Neuronal stem cell (in vitro differentiated cells): ENCODE results near the gene DDAH1.

Experiments
- DNase-seq: peaks from one replicate; pipeline ENCODE4 v3.0.0-alpha.2; 2013; ENCODE audit warnings: low spot score
- H2AFZ ChIP-seq: one replicate; pipeline ENCODE4 v1.6.1; 2013; ENCODE audit warnings: mild to moderate bottlenecking, low read length, inconsistent platforms
- H2AK5ac ChIP-seq: 2 replicates; pipeline ENCODE4 v1.6.1; 2013; ENCODE audit warnings: low read depth, mild to moderate bottlenecking, inconsistent platforms, low read length, moderate library complexity, mixed read lengths
- H2BK120ac ChIP-seq: 2 replicates; pipeline ENCODE4 v1.6.1; 2013; ENCODE audit warnings: low read depth, mild to moderate bottlenecking, inconsistent platforms, low read length, moderate library complexity, mixed read lengths
- H2BK12ac ChIP-seq: one replicate; pipeline ENCODE4 v1.6.1; 2013; ENCODE audit warnings: low read length, inconsistent platforms
- H2BK15ac ChIP-seq: 2 replicates; pipeline ENCODE4 v1.6.1; 2013; ENCODE audit warnings: mild to moderate bottlenecking, low read length, inconsistent platforms, mixed read lengths
- H2BK5ac ChIP-seq: one replicate; pipeline ENCODE4 v1.6.1; 2013; ENCODE audit warnings: inconsistent platforms, mild to moderate bottlenecking, low read length, moderate library complexity
- H3K14ac ChIP-seq: one replicate; pipeline ENCODE4 v1.6.1; 2013; ENCODE audit warnings: low read length, inconsistent platforms
- H3K18ac ChIP-seq: 2 replicates; pipeline ENCODE4 v1.6.1; 2013; ENCODE audit warnings: low read length, inconsistent platforms
- H3K23ac ChIP-seq: 2 replicates; pipeline ENCODE4 v1.6.1; 2013; ENCODE audit warnings: low read depth, mild to moderate bottlenecking, mixed read lengths, low read length, inconsistent platforms; ENCODE audit not compliant: poor library complexity
- H3K27ac ChIP-seq: replicated peaks from 3 replicates; pipeline ENCODE4 v1.5.1; 2013; ENCODE audit warnings: low read length, inconsistent platforms
- H3K27me3 ChIP-seq, 3 experiments: 2 replicates each; pipeline ENCODE4 v1.6.1; 2013; ENCODE audit warnings: low read length in 3 of 3, mild to moderate bottlenecking in 2 of 3, inconsistent platforms in 1 of 3, low read depth in 1 of 3, mixed read lengths in 1 of 3, moderate library complexity in 1 of 3; ENCODE audit not compliant: control insufficient read depth in 3 of 3, insufficient read depth in 3 of 3
- H3K36me3 ChIP-seq, 2 donors: replicated peaks in 1 of 2; 2 replicates each; pipeline ENCODE4 v1.6.1; 2013; ENCODE audit warnings: low read length in 2 of 2; ENCODE audit not compliant: control insufficient read depth in 2 of 2, insufficient read depth in 2 of 2
- H3K4ac ChIP-seq: 2 replicates; pipeline ENCODE4 v1.6.1; 2013; ENCODE audit warnings: inconsistent platforms, mild to moderate bottlenecking, low read length, moderate library complexity
- H3K4me1 ChIP-seq, 2 donors: 1 replicate in 1 of 2; 2 replicates in 1 of 2; pipeline ENCODE4 v1.6.1; 2013; ENCODE audit warnings: low read length in 2 of 2, low read depth in 1 of 2; ENCODE audit not compliant: control insufficient read depth in 2 of 2, insufficient read depth in 1 of 2
- H3K4me2 ChIP-seq: one replicate; pipeline ENCODE4 v1.6.1; 2013; ENCODE audit warnings: mild to moderate bottlenecking, low read length, inconsistent platforms; ENCODE audit not compliant: insufficient read depth, poor library complexity, severe bottlenecking
- H3K4me3 ChIP-seq, 2 donors: 2 replicates each; pipeline ENCODE4 v1.5.1; 2013; ENCODE audit warnings: low read length in 2 of 2, mild to moderate bottlenecking in 2 of 2, inconsistent platforms in 1 of 2, moderate library complexity in 1 of 2
- H3K79me1 ChIP-seq: one replicate; pipeline ENCODE4 v1.6.1; 2013; ENCODE audit warnings: low read depth, mild to moderate bottlenecking, inconsistent platforms, low read length, moderate library complexity
- H3K9ac ChIP-seq: one replicate; pipeline ENCODE4 v1.6.1; 2013; ENCODE audit warnings: mild to moderate bottlenecking, low read depth, low read length, inconsistent platforms; ENCODE audit not compliant: poor library complexity
- H3K9me3 ChIP-seq, 2 donors: replicated peaks in 1 of 2; 2 replicates each; pipeline versions ENCODE3 to v1.6.1; 2013; ENCODE audit warnings: low read length in 2 of 2, mild to moderate bottlenecking in 2 of 2, inconsistent platforms in 1 of 2, low read depth in 1 of 2, mixed read lengths in 1 of 2, moderate library complexity in 1 of 2; ENCODE audit not compliant: control insufficient read depth in 2 of 2, insufficient read depth in 1 of 2
- H4K8ac ChIP-seq: one replicate; pipeline ENCODE4 v1.6.1; 2013; ENCODE audit warnings: low read depth, mild to moderate bottlenecking, inconsistent platforms, low read length, moderate library complexity
- H4K91ac ChIP-seq: one replicate; pipeline ENCODE4 v1.6.1; 2013; ENCODE audit warnings: low read length, low read depth, mild to moderate bottlenecking, inconsistent platforms; ENCODE audit not compliant: poor library complexity
- WGBS, 2 donors: extraction: QIAGEN DNeasy Blood & Tissue Kit; methylation state at CpG; one replicate each; pipeline ENCODE4 v1.1.7; 2013; ENCODE audit warnings: missing lambda C conversion rate in 2 of 2, mixed read lengths in 1 of 2; ENCODE audit not compliant: insufficient read length in 2 of 2, insufficient replicate concordance in 1 of 2; ENCODE audit errors: extremely low coverage in 2 of 2; 5-methylcytosine and 5-hydroxymethylcytosine counted together

DDAH1 gene

GRCh38 chr1:85317560-85317959 is 147.4 kb downstream of the DDAH1 start:
- no peaks in the 10 kb centered on the region for H3K79me1 ChIP-seq
- no peak overlapping the region for H3K14ac ChIP-seq
- no peak overlapping the region for H2BK120ac ChIP-seq
- peaks cover 0 to 26% of the 10 kb centered on the region in 2 donors for H3K36me3 ChIP-seq
- no peak overlapping the region for H3K9ac ChIP-seq
- H3K4me2 ChIP-seq, result no peak overlapping the region
- no peak overlapping the region for H3K4ac ChIP-seq
- H2BK5ac ChIP-seq, result no peak overlapping the region
- H3K9me3 ChIP-seq, result peaks cover 0 to 3% of the 10 kb centered on the region in 2 donors
- no peak overlapping the region for H2BK12ac ChIP-seq
- no peak overlapping the region for H3K23ac ChIP-seq
- H3K4me1 ChIP-seq, result peaks cover 0 to 4% of the 10 kb centered on the region in 2 donors
- no peaks in the 10 kb centered on the region for H3K27me3 ChIP-seq
- no peak overlapping the region for H2BK15ac ChIP-seq
- no peak overlapping the region for H3K18ac ChIP-seq
- WGBS, 2 donors, result no CpG with 5 or more reads among the region's 5 CpGs
- H2AK5ac ChIP-seq, result no peak overlapping the region
- H2AFZ ChIP-seq, result no peak overlapping the region
- no peak overlapping the region for H4K8ac ChIP-seq
- H3K27ac ChIP-seq, result no peak overlapping the region
- no peak overlapping the region for H3K4me3 ChIP-seq
- DNase-seq, result no peak
- H4K91ac ChIP-seq, result no peak overlapping the region

DNA sequence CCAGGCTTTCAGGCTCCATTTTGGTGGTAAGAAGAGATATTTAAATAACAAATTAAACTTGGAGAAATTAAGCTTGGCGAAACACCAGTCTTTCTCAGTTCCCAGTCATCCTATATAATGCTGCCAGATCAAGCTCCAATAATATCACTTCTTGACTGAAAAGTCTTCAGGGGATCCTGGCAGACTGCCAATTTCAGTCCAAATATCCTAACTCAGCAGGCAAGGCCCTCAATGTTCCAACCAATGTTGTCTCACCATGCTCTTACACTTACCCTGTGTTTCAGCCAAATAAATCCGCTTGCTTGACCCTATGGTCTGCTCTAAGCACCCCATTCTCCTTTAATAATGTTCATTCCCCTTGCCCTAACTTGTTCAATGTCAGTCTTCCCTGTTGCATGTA is 148.6 kb downstream of the DDAH1 start:
- peaks cover 0 to 4% of the 10 kb centered on the region in 2 donors for H3K4me1 ChIP-seq
- H3K9me3 ChIP-seq, result peaks cover 0 to 3% of the 10 kb centered on the region in 2 donors
- H2BK12ac ChIP-seq, result no peak overlapping the region
- no peak for DNase-seq
- H2BK120ac ChIP-seq, result no peak overlapping the region
- WGBS, 2 donors, result no CpG with 5 or more reads among the region's 2 CpGs
- H2AFZ ChIP-seq, result no peak overlapping the region
- peaks cover 0 to 22% of the 10 kb centered on the region in 2 donors for H3K36me3 ChIP-seq
- no peak overlapping the region for H2BK15ac ChIP-seq
- no peak overlapping the region for H3K23ac ChIP-seq
- no peak overlapping the region for H2AK5ac ChIP-seq
- no peaks in the 10 kb centered on the region for H3K79me1 ChIP-seq
- H3K9ac ChIP-seq, result no peak overlapping the region
- no peak overlapping the region for H3K27ac ChIP-seq
- no peak overlapping the region for H3K4me2 ChIP-seq
- no peak overlapping the region for H4K91ac ChIP-seq
- H2BK5ac ChIP-seq, result no peak overlapping the region
- no peak overlapping the region for H3K4me3 ChIP-seq
- peak overlapping the region; percentile 19 for H4K8ac ChIP-seq
- H3K4ac ChIP-seq, result no peak overlapping the region
- no peak overlapping the region for H3K18ac ChIP-seq
- no peaks in the 10 kb centered on the region for H3K27me3 ChIP-seq
- no peak overlapping the region for H3K14ac ChIP-seq

GRCh38 chr1:85315789-85316188 is 149.2 kb downstream of the DDAH1 start:
- H2AFZ ChIP-seq, result no peak overlapping the region
- no peak overlapping the region for H2BK12ac ChIP-seq
- WGBS, 2 donors, result no CpG with 5 or more reads among the region's 8 CpGs
- H2BK120ac ChIP-seq, result no peak overlapping the region
- no peak overlapping the region for H3K4me2 ChIP-seq
- no peak overlapping the region for H3K14ac ChIP-seq
- no peak overlapping the region for H3K9ac ChIP-seq
- no peak overlapping the region for H3K18ac ChIP-seq
- H3K4me3 ChIP-seq, result no peak overlapping the region
- no peak overlapping the region for H2BK15ac ChIP-seq
- DNase-seq, result no peak
- peaks cover 0 to 4% of the 10 kb centered on the region in 2 donors for H3K4me1 ChIP-seq
- H4K8ac ChIP-seq, result no peak overlapping the region
- H3K4ac ChIP-seq, result no peak overlapping the region
- H3K9me3 ChIP-seq, result peaks cover 0 to 3% of the 10 kb centered on the region in 2 donors
- no peaks in the 10 kb centered on the region for H3K27me3 ChIP-seq
- H3K27ac ChIP-seq, result no peak overlapping the region
- peaks cover 0 to 19% of the 10 kb centered on the region in 2 donors for H3K36me3 ChIP-seq
- no peak overlapping the region for H2BK5ac ChIP-seq
- H3K23ac ChIP-seq, result no peak overlapping the region
- no peak overlapping the region for H2AK5ac ChIP-seq
- H3K79me1 ChIP-seq, result no peaks in the 10 kb centered on the region
- no peak overlapping the region for H4K91ac ChIP-seq

DNA sequence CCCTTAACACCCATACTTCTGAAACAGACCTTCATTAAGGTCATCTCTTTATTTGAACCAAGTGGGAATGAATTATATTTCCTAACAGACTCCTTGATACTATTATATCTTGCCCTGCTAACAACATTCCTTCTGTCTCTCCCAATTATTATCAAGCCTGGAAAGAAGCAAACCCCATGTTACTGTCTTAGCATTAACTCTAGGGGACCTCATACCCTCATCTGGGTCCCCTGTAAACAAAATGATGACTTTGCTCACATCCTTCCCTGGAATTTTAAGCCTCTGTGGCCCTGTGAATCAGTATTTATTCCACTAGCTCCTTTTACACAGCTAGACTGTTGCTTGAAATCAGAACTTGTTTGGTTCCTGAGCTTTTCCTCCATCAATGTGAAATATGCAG is 150.2 kb downstream of the DDAH1 start:
- Histone ChIP-seq H3K14ac (no peak overlapping the region), H2BK12ac (no peak overlapping the region), H3K23ac (no peak overlapping the region), H3K9me3 (peaks cover 0 to 3% of the 10 kb centered on the region in 2 donors), H2BK120ac (no peak overlapping the region), H3K4ac (no peak overlapping the region), H3K27me3 (no peaks in the 10 kb centered on the region), H2BK15ac (no peak overlapping the region), H4K91ac (no peak overlapping the region), H3K36me3 (peaks cover 0 to 9% of the 10 kb centered on the region in 2 donors), H2AK5ac (no peak overlapping the region), H3K9ac (no peak overlapping the region), H2BK5ac (no peak overlapping the region), H3K18ac (no peak overlapping the region), H3K4me3 (no peak overlapping the region), H4K8ac (no peak overlapping the region), H3K4me2 (no peak overlapping the region), H3K79me1 (no peaks in the 10 kb centered on the region), H2AFZ (no peak overlapping the region), H3K27ac (no peak overlapping the region), H3K4me1 (peaks cover 0 to 4% of the 10 kb centered on the region in 2 donors)
- no peak for DNase-seq
